ENCODE results near the gene POLE. TPM values are rescaled to one million over a fixed set of nuclear protein-coding genes. Genes with fewer than 3 reads are reported as not detected.

Gene POLE
- total RNA-seq, 2 donors from 2014 or later, result 34.5 to 96.1 TPM

- H3K9ac ChIP-seq (ENCODE audit: low read depth in 2 of 2, low read length in 2 of 2), result no peak overlapping the region
- H3K27ac ChIP-seq, result no peak overlapping the region
- no peaks in the 10 kb centered on the region for H3K36me3 ChIP-seq
- no peak for DNase-seq
- no peak overlapping the region for H3K4me3 ChIP-seq
- no peaks in the 10 kb centered on the region for H3K4me1 ChIP-seq
- no peaks in the 10 kb centered on the region for H3K27me3 ChIP-seq
- intact Hi-C loops (cut with DNase I), result no loop called here
- H3K9me3 ChIP-seq, result no peaks in the 10 kb centered on the region
- no peak for TF ChIP-seq CTCF (IDR thresholded peaks at IDR 0.05)
Observed at GRCh38 chr12:132726386-132726785, 39.2 kb upstream of the POLE start.

- Histone ChIP-seq H3K9ac (ENCODE audit: low read depth in 2 of 2, low read length in 2 of 2) (no peak overlapping the region), H3K9me3 (no peaks in the 10 kb centered on the region), H3K4me3 (no peak overlapping the region), H3K27me3 (no peaks in the 10 kb centered on the region), H3K27ac (no peak overlapping the region), H3K36me3 (no peaks in the 10 kb centered on the region), H3K4me1 (no peaks in the 10 kb centered on the region)
- TF ChIP-seq CTCF (IDR thresholded peaks at IDR 0.05), result no peak
- intact Hi-C loops (cut with DNase I), result no loop called here
- DNase-seq, result no peak
Observed at GRCh38 chr12:132724506-132725241, 37.5 kb upstream of the POLE start.

- no peak overlapping the region for H3K4me3 ChIP-seq
- no peak for TF ChIP-seq CTCF (IDR thresholded peaks at IDR 0.05)
- no peaks in the 10 kb centered on the region for H3K27me3 ChIP-seq
- H3K9me3 ChIP-seq, result no peaks in the 10 kb centered on the region
- no peaks in the 10 kb centered on the region for H3K4me1 ChIP-seq
- DNase-seq, result no peak
- H3K27ac ChIP-seq, result no peak overlapping the region
- intact Hi-C loops (cut with DNase I), result no loop called here
- H3K36me3 ChIP-seq, result peaks cover 5% of the 10 kb centered on the region
- no peak overlapping the region for H3K9ac ChIP-seq (ENCODE audit: low read depth in 2 of 2, low read length in 2 of 2)
Observed at GRCh38 chr12:132723764-132724140, 36.6 kb upstream of the POLE start.

- no peaks in the 10 kb centered on the region for H3K9me3 ChIP-seq
- no peak overlapping the region for H3K9ac ChIP-seq (ENCODE audit: low read depth in 2 of 2, low read length in 2 of 2)
- H3K36me3 ChIP-seq, result peaks cover 5% of the 10 kb centered on the region
- no peaks in the 10 kb centered on the region for H3K4me1 ChIP-seq
- intact Hi-C loops (cut with DNase I), result no loop called here
- H3K27ac ChIP-seq, result no peak overlapping the region
- TF ChIP-seq CTCF (IDR thresholded peaks at IDR 0.05), result no peak
- no peak overlapping the region for H3K4me3 ChIP-seq
- DNase-seq, result no peak
- no peaks in the 10 kb centered on the region for H3K27me3 ChIP-seq
Observed at GRCh38 chr12:132723015-132723763, 36.0 kb upstream of the POLE start.

GRCh38 chr12:132720606-132721345 is 33.6 kb upstream of the POLE start:
- DNase-seq, result no peak
- peaks cover 10% of the 10 kb centered on the region for H3K36me3 ChIP-seq
- no peak for TF ChIP-seq CTCF (IDR thresholded peaks at IDR 0.05)
- H3K9ac ChIP-seq (ENCODE audit: low read depth in 2 of 2, low read length in 2 of 2), result no peak overlapping the region
- H3K4me3 ChIP-seq, result no peak overlapping the region
- no peak overlapping the region for H3K27ac ChIP-seq
- no peaks in the 10 kb centered on the region for H3K9me3 ChIP-seq
- intact Hi-C loops (cut with DNase I), result no loop called here
- no peaks in the 10 kb centered on the region for H3K4me1 ChIP-seq
- no peaks in the 10 kb centered on the region for H3K27me3 ChIP-seq

Measured in colonic mucosa (tissue), 4 donors.